Superior temporal gyrus (tissue), 1 donor: ENCODE measurements around the gene SMYD3.

ENCODE experiments used
- DNase-seq: peaks from one replicate; pipeline ENCODE4 v3.0.0-alpha.2; 2016; ENCODE audit errors: extremely low spot score

The SMYD3 gene

GRCh38 chr1:245873883-245874671 is 633.0 kb downstream of the SMYD3 start:
- no peak for DNase-seq

DNA sequence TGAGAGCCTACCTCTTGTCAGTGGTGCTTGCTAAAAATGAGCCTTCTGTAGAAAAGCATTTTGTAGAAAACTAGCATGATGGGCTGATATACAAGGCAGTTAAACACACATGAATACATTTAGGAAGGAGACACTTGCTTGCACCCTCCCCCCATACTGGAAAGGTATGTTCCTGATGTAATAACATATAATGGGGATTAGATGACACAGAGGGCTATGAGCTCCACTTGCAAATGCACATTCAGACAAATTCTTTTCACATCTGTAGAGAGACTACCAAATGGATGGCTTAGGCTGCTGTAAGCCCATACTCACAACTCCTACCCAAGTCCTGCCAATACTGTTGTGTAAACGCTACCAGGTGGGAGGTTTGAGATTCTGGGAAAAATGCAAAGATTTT is 634.0 kb downstream of the SMYD3 start:
- no peak for DNase-seq

DNA sequence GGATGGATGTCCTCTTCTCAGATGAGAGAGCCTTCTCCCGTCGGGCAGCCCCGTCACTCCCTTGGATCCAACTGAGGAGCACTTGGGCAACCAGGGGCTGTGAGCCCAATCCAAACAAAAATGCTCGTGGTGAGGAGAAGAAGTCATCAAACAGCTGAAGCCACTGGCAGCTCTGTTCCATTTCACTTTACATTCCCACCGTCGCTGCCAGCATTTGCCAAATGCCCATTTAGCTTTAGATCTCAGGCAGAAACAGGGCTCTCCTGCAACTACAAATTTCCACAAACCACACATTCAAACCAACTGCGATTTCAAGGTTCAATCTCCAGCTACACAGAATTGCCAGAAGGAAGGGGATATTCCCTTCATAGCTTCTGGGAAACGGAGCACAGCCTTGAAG is 634.6 kb downstream of the SMYD3 start:
- no peak for DNase-seq

GRCh38 chr1:245871915-245872314 is 635.2 kb downstream of the SMYD3 start:
- no peak for DNase-seq

GRCh38 chr1:245871191-245871590 is 635.9 kb downstream of the SMYD3 start:
- DNase-seq: no peak

GRCh38 chr1:245870698-245871097 is 636.4 kb downstream of the SMYD3 start:
- DNase-seq: no peak

GRCh38 chr1:245869847-245870246 is 637.2 kb downstream of the SMYD3 start:
- no peak for DNase-seq

DNA sequence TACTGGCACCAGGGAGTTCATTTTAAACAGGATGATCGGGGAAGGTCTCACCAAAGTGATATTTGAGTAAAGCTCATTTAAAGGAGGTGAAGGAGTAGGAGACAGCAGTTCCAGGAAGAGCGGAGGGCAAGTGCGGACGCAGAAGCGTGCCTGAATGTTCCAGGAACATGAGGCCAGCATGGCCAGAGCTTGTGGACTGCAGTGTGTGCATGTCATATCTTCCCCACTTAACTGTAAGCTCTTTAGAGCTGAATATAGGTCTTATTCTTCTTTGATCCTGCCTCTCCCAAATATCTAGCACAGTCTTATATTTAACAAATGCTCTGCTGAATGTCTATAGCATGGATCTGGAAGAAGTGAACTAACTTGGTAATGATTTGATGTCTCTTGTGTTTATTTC is 639.3 kb downstream of the SMYD3 start:
- no peak for DNase-seq

- DNase-seq: no peak
Observed at GRCh38 chr1:245864872-245865271, 642.2 kb downstream of the SMYD3 start.

DNA sequence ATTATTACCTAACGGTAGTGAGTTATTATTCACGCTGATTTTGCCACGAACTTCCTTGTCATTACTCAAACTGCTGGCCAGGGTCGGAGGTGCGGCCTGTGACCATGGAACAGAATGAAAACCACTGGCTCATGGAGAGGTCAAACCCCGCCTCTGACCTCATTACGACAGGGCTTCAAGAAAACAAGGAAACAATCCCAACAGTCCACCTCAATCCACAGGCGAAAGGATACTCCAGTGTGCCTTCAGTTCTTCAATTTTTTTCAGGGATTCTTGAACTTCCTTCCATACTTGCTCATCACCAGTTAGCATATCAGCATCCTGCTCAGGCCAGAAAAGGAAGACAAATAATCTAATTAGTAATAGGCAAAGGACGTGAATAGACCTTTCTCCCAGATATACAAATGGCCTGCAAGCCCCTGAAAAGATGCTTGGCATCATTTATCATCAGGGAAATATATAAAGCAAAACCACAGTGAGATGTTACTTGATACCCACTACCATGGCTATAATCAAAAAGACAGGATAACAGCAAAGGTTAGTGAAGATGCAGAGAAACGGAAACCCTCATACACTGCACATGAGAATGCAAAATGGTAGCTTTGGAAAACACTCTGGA is 643.4 kb downstream of the SMYD3 start:
- DNase-seq: no peak

DNA sequence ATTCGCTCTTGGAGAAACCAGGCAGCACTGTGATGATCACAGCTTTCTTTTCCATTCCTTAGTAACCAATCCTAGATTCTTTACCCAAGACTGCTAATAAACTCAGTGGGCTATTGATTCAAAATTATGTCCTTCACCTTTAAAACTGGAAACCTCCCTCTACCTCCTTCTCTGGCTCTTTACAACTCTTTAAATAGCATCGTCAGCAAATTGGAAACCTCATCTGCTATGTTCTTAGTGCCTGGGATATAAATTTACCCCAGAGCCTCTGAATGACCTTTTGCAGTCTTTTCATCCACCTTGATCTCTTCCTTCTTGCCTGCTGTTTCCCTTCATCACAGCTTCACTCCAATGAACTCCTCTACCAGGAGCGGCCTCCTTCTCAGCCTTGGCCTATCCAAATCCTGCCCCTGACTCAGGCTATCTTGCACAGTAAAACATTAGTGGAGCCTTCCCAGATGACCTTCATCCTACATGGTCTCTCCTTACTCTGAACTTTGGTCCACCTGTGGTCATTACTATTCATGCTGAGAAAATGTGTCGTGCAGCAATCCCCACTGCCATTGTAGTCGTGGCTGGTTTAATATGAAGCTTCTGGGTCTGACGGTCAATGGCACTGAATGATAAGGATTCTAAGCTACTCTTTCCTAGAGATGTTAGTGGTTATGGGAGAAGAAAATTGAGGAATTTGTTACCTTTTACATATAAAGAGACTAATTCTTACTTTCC is 644.1 kb downstream of the SMYD3 start:
- no peak for DNase-seq

GRCh38 chr1:245860657-245861544 is 646.2 kb downstream of the SMYD3 start:
- no peak for DNase-seq

GRCh38 chr1:245859493-245860114 is 647.5 kb downstream of the SMYD3 start:
- no peak for DNase-seq

DNA sequence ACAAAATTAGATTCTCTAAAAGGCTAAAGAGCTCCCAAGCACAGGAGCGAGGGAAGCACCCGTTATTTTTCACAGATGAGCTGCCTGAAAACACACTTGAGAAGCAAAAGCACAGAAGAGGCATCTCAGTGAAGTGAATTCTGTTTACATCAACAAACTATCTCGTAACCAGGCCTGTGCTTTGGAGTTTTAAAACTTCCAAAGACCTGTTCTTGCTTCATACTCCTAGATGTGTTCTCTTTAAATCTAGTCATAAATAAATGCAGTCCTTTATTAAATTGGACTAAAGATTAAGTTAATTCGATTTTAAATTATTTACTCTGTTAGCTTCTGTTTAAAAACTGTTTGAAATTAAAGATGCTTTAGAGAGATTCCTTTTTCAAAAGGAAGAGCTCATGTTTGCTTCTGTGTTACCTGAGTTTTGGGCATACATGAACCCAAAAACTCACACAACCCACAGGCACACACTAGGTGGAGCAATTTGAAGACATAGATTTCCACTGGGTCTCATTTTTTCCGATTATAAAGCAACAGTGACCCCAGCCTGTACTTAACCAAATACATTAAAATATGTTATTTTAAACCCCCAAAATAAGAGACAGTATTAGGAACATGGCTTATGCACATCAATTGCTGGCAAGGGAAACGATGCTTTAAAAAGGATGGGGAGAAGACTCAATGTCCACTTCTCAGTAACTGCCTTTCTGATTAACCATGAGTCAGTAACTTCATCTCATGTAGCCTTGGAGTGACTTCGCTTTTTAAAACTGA is 648.2 kb downstream of the SMYD3 start:
- no peak for DNase-seq

DNA sequence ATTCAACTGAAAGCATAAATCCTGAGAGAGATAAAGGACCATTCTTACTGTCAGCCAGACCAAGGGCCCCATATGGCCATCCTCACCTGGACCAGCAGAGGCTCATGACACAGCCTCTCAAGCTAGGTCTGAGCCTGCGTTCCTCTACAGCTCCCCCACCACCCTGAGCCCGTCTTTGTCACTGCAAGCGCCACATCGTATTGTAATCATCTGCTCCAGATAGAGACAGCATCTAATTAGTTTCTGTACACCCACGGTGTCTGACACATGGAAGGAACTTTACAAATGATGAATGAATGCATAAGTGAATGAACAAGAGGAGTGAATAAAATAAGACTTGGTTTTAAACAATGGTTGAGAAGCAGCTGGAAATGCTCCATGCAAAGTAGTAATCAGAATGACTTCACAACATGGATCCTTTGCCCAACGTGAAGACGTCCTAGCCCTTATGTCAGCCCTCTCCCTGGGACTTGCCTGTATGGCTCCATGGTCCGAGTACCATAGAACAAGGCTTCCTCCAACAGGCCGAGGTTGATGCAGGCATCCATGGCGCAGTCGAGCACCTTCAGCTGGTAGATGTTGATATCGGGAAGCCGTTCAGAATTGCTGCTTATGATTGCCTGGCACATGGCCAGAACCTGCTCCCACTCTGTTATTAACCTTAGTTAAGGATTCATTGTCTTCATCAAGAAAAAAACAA is 648.9 kb downstream of the SMYD3 start:
- no peak for DNase-seq

GRCh38 chr1:245856944-245857531 is 650.0 kb downstream of the SMYD3 start:
- no peak for DNase-seq

- no peak for DNase-seq
Observed at GRCh38 chr1:245855846-245856730, 651.0 kb downstream of the SMYD3 start.

DNA sequence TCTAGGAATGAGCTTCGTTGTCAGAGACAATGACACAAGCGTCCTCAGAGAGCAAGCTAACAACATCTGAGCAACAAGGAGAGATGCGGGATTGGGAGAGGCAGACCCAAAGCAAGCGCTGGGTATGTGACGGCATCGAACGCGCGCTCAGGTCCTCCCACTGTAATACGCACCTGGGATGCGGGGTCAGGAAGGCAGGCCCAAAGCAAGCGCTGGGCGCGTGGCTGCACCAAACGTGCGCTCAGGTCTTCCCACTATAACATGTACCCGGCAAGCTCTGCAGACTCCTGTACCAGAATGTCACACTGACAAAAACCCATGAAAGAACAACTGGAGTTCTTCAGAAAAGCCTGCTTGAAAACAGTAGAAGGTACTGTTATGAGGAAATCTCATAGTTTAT is 653.8 kb downstream of the SMYD3 start:
- no peak for DNase-seq

- DNase-seq: no peak
Observed at GRCh38 chr1:245843101-245843500, 664.0 kb downstream of the SMYD3 start.
